Stimulated activated CD8-positive, alpha-beta memory T cell treated with anti-CD3 and anti-CD28 coated beads, Interleukin-12 subunit alpha, Interleukin-12 subunit beta, amount 100 ng/mL, for 24 hours (primary cell): ENCODE measurements around the gene WDR33.

Experiments
- DNase-seq: peaks from one replicate; pipeline ENCODE4 v3.0.0-alpha.2; 2020; ENCODE audit errors: extremely low read depth

Gene WDR33

DNA sequence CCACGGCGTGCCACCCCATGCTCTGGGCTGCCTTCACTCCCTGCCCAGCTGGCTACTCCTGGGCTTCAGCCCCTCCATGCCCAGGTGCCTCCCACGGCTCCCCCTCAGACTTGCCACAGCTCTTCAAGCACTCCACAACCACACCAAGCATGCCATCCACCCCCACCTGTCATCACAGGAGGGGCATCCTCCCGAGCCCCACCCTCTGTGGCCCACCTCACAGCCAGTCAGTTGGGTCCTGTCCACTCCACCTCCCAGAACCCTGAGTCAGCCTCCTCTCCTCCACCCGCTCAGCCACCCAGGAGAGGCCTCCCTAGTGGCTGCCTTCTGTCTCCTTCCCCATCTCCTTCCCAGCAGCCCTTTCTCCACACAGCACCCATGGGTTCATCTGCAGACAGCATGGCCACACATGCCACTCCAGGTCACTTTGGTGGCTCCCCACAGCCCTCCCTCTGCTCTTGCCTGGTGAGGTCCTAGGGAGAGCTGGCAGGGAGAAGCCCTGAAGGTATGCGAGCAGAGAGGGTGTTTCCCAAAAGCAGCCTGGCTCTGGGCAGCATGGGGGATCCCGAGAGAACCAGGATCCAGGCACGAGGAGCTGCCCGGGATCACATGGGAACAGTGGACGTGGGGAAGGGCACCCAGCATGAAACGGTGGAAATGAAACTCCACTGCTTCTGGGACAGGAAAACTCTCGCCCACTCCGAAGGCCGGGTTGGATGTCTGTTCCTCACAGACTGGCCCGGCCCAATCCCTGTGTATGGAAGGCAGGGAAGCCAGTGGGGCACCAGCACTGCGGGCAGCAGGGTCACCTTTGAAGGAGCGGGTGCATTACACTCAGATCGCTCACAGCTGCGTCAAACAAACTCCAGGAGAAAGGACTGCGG, 138.4 kb downstream of the WDR33 start:
- DNase-seq = no peak

DNA sequence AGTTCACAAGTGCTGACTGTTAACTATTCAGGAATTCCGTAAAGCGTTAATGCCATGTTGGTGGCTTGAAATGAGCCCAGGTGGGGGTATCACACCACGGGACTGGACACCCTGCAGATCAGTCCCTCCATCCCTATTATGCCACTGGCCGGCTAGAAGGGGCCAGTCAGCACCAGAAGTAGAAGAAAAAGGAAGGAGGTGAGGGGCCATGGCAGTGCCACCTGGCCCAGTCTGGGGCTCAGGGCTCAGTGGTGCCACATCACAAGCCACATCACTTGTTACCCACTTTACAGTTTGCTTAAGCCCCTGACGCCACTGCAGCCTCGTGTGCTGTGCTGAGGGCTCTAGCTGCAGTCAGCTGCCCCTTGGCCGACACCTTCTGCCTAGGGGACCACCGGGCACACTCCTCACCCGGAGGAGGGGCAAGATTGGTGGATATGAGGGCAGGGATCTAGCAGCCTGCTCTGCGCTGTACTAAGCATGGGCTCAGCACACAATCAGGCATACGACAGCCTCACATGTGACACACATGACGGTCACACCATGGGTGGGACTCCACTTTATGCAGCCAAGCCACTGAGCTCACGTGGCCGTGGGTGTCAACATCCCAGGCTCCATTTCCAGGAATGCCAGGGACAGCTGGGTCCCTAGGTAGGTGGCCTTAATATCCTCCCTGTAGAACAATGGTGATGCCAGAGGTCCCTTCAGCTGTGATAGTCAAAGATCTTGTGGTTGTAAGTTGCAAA, 139.2 kb downstream of the WDR33 start:
- DNase-seq = no peak

DNA sequence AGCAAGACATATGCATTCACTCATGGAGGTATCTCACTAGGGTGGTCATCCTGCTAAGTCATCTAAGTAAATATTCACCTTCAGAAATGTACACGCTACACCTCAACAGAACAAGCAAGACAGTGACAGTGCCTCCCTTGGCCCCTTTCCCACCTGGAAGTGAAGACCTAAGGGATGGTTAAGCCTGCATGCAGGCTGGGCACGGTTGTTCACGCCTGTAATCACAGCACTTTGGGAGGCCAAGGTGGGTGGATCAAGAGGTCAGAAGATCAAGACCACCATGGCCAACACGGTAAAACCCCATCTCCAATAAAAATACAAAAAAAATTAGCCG, 140.0 kb downstream of the WDR33 start:
- DNase-seq = no peak

DNA sequence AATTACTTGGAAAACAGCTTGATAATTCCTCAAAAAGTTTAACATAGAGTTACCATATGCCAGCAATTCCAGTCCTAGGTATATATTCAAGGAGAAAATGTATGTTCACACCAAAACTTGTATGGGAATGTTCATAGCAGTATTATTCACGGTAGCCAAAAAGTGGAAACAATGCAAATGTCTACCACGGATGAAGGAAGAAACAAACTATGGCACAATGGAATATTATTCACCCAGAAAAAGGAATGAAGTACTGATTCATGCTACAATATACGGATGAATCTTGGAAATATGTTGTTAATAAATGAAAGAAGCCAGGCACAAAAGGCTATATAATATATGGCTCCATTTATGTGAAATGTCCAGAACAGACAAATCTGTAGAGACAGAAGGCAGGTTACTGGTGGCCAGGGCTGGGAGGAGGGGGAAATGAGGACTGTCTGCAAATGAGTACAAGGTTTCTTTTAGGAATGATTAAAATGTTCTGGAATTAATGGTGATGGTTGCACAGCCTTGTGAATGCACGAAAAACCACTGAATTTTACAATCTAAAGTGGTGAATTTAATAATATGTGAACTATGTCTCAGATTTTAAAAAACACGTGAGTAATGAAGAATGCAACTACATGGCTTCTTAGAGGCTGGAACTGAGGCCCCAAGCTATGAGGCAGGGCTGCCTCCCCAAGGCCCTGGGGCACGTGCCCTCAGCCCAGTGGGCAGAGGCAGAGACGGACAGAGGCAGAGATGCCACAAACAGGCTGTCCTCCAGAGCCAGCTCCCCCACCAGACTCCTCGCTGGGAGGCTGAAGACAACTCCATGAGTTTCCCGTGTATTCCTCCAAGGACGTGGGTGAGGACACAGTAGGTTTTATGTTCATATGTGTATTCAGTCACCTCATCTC, 140.7 kb downstream of the WDR33 start:
- DNase-seq = no peak

DNA sequence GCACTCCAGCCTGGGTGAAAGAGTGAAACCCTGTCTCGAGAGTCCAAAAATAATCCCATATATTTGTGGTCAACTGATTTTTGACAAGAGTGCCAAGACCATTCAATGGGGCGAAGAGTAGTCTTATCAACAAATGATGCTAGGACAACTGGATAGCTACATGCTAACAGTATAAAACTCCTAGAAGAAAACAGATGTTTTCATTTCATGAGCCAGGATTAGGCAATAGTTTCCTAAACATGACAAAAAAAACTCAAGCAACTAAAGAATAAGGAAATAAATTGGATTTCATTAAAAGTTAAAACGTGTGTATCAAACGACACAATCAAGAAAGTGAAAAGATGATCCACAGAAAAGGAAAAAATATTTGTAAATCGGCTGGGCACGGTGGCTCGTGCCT, 141.9 kb downstream of the WDR33 start:
- DNase-seq = no peak

DNA sequence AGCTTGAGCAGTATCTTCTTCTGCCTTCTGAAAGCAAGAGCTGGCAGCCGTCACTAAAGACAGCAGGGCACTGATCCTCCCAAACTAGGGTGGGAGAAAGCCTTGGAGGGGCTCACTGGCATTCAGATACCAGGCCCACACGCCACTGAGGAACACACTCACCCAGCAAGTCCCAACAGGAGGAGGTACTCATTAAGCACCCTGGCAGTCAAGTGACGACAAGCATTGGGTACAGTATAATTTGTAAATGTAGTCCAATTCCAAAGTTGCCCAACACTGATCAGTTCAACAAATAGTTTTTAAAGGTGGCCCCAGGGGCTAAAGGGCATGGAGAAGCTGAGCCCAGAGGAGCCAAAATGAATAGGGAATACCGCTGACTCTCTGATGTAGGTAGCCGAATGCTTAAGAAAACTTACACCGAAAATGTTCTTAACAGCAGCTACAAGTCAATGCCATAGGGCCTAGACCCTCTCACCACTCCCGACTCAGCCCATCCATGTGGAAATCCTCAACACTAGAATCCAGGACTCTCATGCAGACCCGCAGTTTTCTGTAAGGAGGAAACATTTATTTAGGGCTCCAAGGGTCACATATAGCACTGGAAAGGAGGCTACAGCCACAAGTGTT, 145.6 kb downstream of the WDR33 start:
- no peak for DNase-seq

DNA sequence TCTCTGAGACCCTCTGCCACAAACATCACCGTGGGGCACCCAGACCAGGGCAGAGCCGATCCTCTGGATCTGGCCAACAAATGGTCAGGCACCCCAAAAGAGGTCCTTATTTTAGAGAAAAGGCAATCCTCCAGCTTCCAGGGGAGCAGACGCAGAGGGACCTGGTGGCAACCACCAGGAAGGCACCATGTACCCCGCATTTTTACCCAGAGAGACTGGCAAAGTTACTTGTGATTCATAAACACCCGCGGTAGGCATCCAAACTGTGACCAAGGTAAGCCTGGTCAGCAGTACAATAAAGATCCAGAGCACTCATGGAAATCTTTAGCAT, 146.1 kb downstream of the WDR33 start:
- DNase-seq = no peak

DNA sequence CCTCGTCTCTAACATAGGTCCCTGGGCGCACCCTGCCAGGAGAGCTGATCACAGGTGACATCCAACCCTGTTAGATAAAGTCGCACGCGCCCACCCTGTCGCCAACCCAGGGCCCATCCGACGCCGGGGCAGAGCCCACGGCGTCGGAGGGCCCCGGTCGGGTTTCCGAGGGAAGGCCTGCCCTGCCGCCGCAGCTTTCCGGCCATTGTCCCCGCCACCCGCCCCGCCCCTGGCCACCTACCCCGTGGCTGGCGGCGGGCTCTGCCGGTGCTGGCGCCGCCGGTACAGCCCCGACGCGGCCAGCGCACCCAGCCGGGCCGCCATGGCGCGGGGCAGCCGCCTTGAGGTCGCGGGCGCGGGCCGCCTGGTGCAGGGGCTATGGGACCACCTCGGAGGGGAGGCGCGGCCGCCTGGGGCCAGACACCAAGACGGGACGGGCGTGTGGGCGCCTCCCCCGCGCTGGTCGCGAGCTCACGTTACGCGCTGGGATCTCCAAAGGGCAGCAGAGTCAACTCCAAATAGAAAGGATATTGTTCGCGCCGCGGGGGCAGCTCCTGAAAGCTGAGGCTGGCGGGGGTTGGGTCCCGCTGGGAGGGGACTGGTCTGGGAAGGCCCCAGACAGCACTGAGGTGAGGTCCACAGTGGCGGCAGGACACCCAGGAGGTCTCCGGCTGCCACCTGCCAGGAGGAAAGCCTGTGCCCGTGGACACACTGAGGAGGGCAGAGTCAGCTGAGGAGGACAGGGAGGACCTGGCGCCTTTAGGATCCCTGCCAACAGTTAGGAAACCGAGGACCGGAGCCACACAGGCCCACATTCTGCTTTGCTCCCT, 146.7 kb downstream of the WDR33 start:
- DNase-seq = no peak

DNA sequence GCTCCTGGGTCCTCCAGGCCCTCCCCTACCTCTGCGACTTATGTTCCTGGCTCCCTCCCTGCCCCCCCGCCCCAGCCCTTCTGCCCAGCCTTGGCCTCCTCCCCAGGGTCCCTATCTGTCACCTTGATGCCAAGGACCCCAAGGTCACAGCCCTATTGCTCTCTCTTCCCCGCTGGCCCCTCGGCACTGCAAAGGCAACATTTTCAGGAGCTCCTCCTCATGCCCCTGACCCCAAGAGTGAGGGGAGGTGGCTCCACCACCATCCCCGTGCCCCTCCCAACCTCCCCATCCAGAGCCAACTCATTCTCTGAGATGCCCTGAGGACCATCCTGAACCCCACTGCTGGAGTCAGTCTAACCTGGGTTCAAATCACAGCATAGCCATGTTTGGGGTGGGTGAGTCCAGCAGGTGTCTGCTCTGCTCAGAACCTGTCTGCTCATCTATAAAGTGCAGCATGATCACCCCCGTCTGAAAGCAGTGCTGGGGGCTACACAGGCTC, 147.4 kb downstream of the WDR33 start:
- no peak for DNase-seq

DNA sequence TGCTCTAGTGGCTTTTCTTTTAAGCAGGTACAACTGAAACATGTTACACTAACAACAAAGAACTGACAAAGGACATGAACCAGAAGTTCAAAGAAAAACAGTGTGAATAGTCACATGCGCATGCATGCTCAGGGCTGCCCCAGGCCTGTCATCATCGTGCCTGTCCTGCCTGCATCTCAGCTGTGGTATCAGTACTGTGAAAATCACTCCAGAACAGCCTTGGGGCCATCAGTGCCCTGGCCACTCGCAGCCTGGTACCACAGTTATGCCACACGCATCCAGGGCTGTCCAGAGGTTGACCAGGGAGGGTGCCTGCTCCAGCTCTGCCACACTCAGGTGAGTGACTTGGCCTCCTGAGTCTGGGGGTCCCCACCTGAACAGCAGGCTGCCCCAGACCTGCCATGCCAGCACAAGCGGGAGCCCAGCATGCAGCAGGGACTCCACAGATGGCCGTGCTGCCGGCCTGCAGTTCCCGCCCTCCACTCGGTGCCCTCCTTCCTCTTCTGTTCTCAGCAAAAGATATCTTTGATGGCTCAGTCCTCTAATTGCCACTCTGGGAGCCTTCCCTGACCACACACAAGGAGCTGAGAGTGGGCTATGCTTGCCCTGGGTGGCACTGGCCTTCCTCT, 147.9 kb downstream of the WDR33 start:
- no peak for DNase-seq

DNA sequence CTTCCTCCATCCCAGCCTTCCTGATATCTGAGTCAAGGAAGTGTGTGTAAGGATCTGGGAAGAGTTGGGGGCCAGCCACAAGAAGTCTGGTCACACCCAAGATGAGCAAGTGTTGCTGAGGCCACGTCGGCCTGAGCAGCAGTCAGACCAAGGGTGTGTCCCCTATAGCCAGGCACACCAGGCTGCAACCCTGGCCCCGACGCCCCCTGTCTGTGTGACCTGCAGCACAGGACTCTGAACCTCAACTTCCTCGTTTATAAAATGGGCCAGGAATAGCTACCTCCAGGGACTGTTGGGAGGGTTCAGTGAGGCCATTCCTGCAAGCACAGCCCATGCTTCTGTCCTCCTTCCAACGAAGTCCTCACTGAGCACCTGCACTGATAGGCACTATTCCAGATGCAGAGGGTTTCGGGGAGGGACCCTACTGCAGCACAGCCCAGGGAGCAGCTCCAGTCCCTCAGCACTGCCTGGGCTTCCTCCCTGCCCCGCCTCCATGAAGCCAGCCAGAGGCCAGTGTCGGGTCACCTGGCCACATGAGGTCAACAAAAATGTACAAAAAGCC, 148.9 kb downstream of the WDR33 start:
- no peak for DNase-seq

DNA sequence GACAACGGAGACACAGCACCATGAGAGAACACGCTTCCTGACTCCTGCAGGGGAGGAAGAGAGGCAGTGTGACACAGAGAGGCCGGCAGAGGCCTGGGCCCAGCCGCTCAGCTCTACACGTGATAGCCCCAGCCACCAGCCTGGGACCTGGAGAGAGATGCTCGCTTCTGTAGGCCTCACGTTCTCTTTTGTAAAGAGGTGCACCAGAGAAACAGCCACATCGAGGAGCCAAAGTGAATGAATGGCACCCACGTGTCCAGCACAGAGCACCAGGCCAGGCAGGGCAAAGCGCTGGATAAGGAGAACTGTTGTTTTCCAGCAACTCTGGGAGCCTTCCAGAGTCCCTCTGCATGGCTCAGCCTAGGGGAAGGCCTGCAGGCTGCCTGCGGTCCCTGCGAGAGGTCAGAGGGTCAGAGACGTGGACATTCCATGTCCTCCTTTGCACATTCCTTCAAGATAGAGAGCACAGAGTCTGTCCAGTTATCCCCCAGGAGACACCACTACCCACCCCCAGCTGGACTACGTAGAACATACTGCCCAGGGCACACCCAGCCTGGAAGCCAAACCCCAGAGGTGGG, 149.8 kb downstream of the WDR33 start:
- DNase-seq = no peak

DNA sequence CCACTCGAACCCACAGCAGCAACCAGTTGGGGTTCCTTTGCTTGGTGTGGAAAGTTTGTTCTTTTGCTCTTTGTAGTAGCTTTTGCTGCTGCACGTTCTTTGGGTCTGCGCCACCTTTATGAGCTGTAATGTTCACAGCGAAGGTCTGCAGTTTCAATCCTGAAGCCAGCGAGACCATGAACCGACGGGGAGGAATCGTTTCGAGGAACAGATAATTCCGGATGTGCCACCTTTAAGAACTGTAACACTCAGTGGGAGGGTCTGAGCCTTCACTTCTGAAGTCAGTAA, 150.7 kb downstream of the WDR33 start:
- no peak for DNase-seq

DNA sequence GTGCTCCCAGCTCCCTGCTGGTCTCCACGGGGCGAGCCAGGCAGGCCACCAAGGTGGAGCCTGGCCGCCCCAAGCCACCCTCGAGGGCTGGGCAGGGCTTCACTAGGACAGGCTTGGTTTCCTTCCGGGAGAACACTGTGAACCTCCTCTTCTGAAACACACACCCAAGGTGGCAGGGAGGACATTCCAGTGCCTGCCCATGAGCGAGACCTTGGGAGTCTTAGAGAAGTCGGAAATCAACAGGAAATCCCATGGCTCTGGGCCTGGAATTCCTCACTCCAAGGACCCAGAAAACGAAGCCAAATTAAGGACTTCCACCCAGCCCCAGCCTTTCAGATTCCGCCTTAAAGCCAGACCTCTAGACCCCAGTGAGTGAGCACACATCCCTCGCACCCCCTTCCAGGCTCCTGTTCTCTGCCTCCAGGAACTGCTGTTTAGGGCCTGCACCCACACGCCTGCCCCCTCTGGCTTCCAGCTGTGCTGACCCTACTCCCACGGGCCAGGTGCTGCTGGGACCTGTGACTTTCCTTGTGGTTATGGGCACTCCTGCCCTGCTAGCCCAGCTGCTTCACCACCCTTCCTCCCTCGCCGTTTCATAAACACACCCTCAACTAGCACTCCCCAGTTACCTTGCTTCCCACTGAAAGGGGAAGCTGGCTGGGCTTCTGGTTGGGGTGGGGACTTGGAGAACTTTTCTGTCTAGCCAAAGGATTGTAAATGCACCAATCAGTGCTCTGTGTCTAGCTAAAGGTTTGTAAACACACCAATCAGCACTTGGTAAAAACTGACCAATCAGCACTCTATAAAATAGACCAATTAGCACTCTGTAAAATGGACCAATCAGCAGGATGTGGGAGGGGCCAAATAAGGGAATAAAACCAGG, 151.3 kb downstream of the WDR33 start:
- DNase-seq = no peak

DNA sequence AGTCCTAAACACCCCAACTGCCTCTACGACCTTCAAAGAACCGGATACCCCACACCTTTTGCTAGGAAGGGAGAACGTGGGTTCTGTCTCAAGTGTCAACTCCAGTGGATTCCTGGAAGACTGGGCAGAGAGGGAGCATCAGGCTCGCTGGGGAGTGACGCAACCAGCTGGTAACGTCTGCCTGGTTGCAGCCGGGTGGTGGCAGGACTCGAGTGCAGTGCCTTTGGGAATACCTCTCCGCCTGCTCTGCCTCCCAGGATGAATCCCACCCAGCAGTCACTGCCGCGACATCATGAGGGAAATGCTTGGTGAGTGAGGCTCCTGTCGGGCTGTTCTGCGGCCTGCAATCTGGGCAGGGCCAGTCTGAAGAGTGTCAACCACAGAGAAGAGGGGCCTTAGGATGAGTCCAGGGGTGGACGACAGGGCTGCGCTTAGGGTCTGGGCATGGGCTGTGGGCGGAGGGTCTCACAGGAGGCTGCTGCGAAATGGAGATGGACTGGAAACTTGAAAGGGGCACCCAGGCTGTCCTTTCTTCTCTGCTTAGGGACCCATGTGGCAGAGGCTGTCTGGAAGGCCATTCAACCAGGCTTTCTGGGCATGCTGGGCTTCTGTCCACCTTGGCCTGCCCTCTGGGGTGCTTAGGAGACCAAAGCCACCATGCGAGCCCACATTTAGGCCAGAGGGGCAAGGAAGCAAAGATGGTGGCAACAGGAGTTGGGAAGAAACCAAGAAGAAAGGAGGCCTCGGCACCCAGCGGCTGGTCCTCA, 152.1 kb downstream of the WDR33 start:
- no peak for DNase-seq

DNA sequence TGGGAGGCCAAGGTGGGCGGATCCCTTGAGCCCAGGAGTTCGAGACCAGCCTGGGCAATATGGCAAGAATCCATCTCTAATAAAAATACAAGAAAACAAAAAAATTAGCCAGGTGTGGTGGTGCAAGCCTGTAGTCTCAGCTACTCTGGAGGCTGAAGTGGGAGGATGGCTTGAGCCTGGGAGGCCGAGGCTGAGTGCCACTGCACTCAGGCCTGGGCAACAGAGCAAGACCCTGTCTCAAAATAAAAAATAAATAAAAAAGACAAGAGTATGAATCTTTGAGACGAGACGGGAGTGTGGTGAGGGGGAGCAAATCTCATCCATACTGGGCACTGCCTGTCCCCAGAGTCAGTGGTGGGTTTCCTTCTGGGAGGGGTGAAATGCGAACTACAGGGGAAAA, 152.8 kb downstream of the WDR33 start:
- no peak for DNase-seq

DNA sequence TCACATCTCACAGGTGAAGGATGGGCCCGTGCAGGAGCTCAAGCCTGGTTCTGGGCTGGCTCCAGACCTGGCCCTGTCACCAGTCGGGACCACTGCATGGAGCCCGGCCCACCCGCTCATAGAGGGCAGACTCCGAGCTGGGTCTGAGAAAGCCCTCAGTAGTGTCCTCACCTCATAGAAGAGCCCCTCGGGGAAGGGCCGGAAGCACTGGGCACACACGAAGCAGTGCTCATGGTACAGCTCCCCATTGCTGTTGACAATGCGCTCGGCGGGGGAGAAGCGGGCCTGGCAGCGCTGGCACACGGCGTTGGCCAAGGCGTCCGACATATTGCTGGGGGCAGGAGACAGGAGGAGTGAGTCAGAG, 153.8 kb downstream of the WDR33 start:
- no peak for DNase-seq

DNA sequence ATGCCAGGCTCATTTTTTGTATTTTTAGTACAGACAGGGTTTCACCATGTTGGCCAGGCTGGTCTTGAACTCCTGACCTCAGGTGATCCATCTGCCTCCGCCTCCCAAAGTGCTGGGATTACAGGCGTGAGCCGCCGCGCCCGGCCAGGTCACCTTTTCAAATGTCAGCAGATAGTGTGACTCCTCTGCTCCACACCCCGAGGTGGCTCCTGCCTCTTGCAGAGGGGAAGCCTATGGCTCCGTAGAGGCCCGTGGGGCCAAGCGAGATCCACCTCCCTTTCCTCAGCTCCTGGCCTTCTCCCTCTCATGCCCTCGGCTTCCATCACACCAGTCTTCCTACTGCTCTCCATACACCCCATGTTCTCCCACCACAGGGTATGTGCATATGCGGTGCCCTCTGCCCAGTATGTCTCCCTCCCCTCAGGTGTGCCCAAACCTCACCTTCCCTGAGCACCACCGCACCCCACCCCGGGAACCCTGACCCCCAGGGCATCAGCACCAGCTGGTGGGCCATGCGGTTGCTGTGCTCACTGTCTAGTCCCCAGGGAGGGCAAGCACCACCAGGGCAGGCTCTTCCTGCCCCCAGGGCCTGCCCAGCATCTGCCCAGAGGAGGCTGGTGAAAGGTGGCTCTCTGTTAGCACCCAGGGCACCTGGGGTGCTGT, 154.3 kb downstream of the WDR33 start:
- DNase-seq = no peak
